ENCODE measurements around the gene UBE2QL1. TPM values are rescaled to one million over a fixed set of nuclear protein-coding genes. Genes with fewer than 3 reads are reported as not detected.

UBE2QL1 gene
- total RNA-seq, 3 donors from 2014 or later = 0.44 to 1.8 (median 1.6) TPM

DNA sequence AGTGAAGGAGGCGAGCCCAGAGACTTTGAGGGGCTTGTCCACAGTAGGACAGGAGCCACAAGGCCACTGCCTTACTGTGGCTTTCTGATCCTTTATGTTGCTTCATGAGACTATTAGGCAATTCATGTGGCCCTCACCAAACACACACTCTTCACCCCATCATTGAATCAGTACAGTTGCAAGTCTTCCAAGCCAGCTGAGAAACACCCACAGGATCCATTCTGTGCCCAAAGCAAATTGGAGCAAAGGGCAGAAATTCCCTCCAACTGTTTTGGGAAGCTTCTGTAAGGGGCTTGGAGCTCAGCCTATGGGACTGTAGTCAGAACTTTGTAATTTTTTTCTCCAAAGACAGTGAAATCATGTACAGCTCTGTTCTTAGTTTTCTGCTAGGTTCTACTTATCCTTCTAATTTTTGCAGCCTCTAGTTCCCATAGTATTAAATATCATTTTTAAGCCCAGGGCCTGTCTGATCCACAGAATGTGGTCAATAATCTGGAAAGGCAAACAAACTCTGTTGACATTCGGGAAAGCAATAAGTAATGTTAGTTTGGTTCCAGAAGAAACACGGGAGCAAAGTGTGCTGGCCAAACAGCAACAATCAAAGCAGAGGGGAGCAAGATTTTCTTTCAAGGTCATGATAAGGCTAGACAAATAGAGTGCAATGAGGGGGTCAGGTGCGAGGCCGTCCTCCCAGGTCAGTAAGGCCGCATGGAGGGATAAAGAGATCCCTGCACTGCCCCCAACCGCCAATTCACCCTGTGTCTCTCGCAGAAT, 47.0 kb downstream of the UBE2QL1 start:
- Histone ChIP-seq H3K4me3 (no peak overlapping the region), H3K9me3 (no peaks in the 10 kb centered on the region), H3K36me3 (no peaks in the 10 kb centered on the region), H3K27ac (no peak overlapping the region), H3K4me1 (no peaks in the 10 kb centered on the region), H3K27me3 (no peaks in the 10 kb centered on the region)
- TF ChIP-seq POLR2A (IDR thresholded peaks at IDR 0.05) = no peak
- no peak for TF ChIP-seq POLR2AphosphoS5 (IDR thresholded peaks at IDR 0.05)
- no peak for TF ChIP-seq CTCF (IDR thresholded peaks at IDR 0.05)
- intact Hi-C loops (cut with DNase I; ENCODE audit: low total_unique reads) = no loop called here
- DNase-seq (ENCODE audit: low spot score in 2 of 2) = no peak

GRCh38 chr5:6496207-6496584, 47.5 kb downstream of the UBE2QL1 start:
- intact Hi-C loops (cut with DNase I; ENCODE audit: low total_unique reads) = no loop called here
- no peak for TF ChIP-seq CTCF (IDR thresholded peaks at IDR 0.05)
- no peak for TF ChIP-seq POLR2A (IDR thresholded peaks at IDR 0.05)
- TF ChIP-seq POLR2AphosphoS5 (IDR thresholded peaks at IDR 0.05) = no peak
- H3K36me3 ChIP-seq = no peaks in the 10 kb centered on the region

DNA sequence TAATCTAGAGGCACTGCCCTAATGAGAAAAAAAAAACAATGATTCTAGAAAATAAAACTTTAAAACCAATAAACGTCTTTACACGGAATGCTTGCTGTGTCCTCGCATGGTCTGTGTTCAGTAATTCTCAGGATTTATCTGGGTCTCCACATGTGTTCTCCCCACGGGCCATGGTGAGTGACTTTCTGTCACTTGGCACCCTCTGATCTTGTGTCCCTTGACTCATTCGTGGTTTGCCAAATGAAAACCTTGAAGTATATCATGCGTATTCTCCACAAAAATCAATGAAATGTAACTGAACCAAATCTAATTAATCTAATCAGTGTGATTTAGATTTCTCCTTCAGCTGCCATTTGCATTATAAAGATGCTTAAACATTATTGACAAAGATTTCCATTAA, 48.0 kb downstream of the UBE2QL1 start:
- Histone ChIP-seq H3K27me3 (no peaks in the 10 kb centered on the region), H3K4me1 (no peaks in the 10 kb centered on the region), H3K4me3 (no peak overlapping the region), H3K27ac (no peak overlapping the region), H3K36me3 (no peaks in the 10 kb centered on the region), H3K9me3 (no peaks in the 10 kb centered on the region)
- no peak for DNase-seq (ENCODE audit: low spot score in 2 of 2)
- TF ChIP-seq POLR2A (IDR thresholded peaks at IDR 0.05) (no peak), POLR2AphosphoS5 (IDR thresholded peaks at IDR 0.05) (no peak), CTCF (IDR thresholded peaks at IDR 0.05) (no peak)
- intact Hi-C loops (cut with DNase I; ENCODE audit: low total_unique reads) = no loop called here

More at GRCh38 chr5:6496207-6496584, 47.5 kb downstream of the UBE2QL1 start:
- no peak overlapping the region for H3K27ac ChIP-seq
- H3K27me3 ChIP-seq = no peaks in the 10 kb centered on the region
- H3K4me1 ChIP-seq = no peaks in the 10 kb centered on the region
- no peak for DNase-seq (ENCODE audit: low spot score in 2 of 2)
- no peaks in the 10 kb centered on the region for H3K9me3 ChIP-seq
- H3K4me3 ChIP-seq = no peak overlapping the region

- no peaks in the 10 kb centered on the region for H3K4me1 ChIP-seq
- H3K27me3 ChIP-seq = no peaks in the 10 kb centered on the region
- intact Hi-C loops (cut with DNase I; ENCODE audit: low total_unique reads) = no loop called here
- no peak overlapping the region for H3K27ac ChIP-seq
- no peak for DNase-seq (ENCODE audit: low spot score in 2 of 2)
- no peaks in the 10 kb centered on the region for H3K36me3 ChIP-seq
- H3K4me3 ChIP-seq = no peak overlapping the region
- H3K9me3 ChIP-seq = no peaks in the 10 kb centered on the region
- TF ChIP-seq POLR2A (IDR thresholded peaks at IDR 0.05) (no peak), POLR2AphosphoS5 (IDR thresholded peaks at IDR 0.05) (no peak), CTCF (IDR thresholded peaks at IDR 0.05) (no peak)
Observed at GRCh38 chr5:6497262-6497661, 48.6 kb downstream of the UBE2QL1 start.

DNA sequence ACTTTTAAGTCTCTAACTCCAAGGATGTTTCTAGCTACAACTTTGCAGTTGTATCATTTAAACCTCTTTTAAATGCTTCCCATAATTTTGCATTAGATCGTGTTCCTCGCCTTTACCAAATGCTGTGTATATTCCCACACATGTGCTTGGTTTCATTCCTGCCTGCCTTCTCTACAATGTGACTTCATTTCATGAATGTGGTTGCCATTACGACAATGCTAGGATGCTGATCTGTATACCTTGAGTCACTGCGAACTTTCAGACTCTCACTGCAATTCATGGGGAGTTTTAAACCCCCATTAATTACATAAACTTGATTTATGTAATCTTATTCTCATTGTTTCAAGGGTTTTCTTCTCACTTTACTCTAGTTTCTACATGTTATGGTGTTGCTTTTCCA, 50.3 kb downstream of the UBE2QL1 start:
- H3K9me3 ChIP-seq = no peaks in the 10 kb centered on the region
- TF ChIP-seq POLR2A (IDR thresholded peaks at IDR 0.05) (no peak), POLR2AphosphoS5 (IDR thresholded peaks at IDR 0.05) (no peak), CTCF (IDR thresholded peaks at IDR 0.05) (no peak)
- DNase-seq (ENCODE audit: low spot score in 2 of 2) = no peak
- no peaks in the 10 kb centered on the region for H3K27me3 ChIP-seq
- no peak overlapping the region for H3K4me3 ChIP-seq
- intact Hi-C loops (cut with DNase I; ENCODE audit: low total_unique reads) = no loop called here
- H3K27ac ChIP-seq = no peak overlapping the region
- no peaks in the 10 kb centered on the region for H3K4me1 ChIP-seq
- H3K36me3 ChIP-seq = no peaks in the 10 kb centered on the region
